ENCODE data around the gene FOXN4.

FOXN4 gene

GRCh38 chr12:109278912-109279311, 30.2 kb downstream of the FOXN4 start:
- no peak for DNase-seq

- no peak for DNase-seq
These were observed 31.0 kb downstream of the FOXN4 start for GRCh38 chr12:109277899-109278762.

GRCh38 chr12:109277255-109277898, 31.7 kb downstream of the FOXN4 start:
- no peak for DNase-seq

- no peak for DNase-seq
These were observed 32.9 kb downstream of the FOXN4 start for GRCh38 chr12:109276160-109276559.

- DNase-seq, result no peak
These were observed 33.9 kb downstream of the FOXN4 start for GRCh38 chr12:109275173-109275572.

- no peak for DNase-seq
These were observed 34.7 kb downstream of the FOXN4 start for GRCh38 chr12:109274381-109274780.

- no peak for DNase-seq
These were observed 35.7 kb downstream of the FOXN4 start for GRCh38 chr12:109273354-109273753.

- no peak for DNase-seq
These were observed 37.7 kb downstream of the FOXN4 start for GRCh38 chr12:109271418-109271817.

- no peak for DNase-seq
These were observed 38.6 kb downstream of the FOXN4 start for GRCh38 chr12:109270494-109270893.

GRCh38 chr12:109269428-109269827, 39.7 kb downstream of the FOXN4 start:
- no peak for DNase-seq

GRCh38 chr12:109268896-109269295, 40.2 kb downstream of the FOXN4 start:
- no peak for DNase-seq

GRCh38 chr12:109267361-109267760, 41.7 kb downstream of the FOXN4 start:
- no peak for DNase-seq

- no peak for DNase-seq
These were observed 42.8 kb downstream of the FOXN4 start for GRCh38 chr12:109266106-109266879.

GRCh38 chr12:109264943-109265650, 44.0 kb downstream of the FOXN4 start:
- no peak for DNase-seq

GRCh38 chr12:109264095-109264942, 44.8 kb downstream of the FOXN4 start:
- peak; percentile 66 for DNase-seq

- DNase-seq, result no peak
These were observed 45.6 kb downstream of the FOXN4 start for GRCh38 chr12:109263439-109263838.

- DNase-seq, result no peak
These were observed 47.1 kb downstream of the FOXN4 start for GRCh38 chr12:109261939-109262338.

GRCh38 chr12:109261087-109261486, 48.0 kb downstream of the FOXN4 start:
- no peak for DNase-seq

- DNase-seq, result no peak
These were observed 49.6 kb downstream of the FOXN4 start for GRCh38 chr12:109259545-109259895.

GRCh38 chr12:109258607-109259544, 50.2 kb downstream of the FOXN4 start:
- no peak for DNase-seq

GRCh38 chr12:109258201-109258600, 50.9 kb downstream of the FOXN4 start:
- no peak for DNase-seq
